ENCODE measurements around the gene HHIPL1.
A peak's percentile ranks its signal among the peaks of the same experiment; 100 is the strongest.

GRCh38 chr14:99609245-99610170, 35.4 kb upstream of the HHIPL1 start:
- TF ChIP-seq CTCF (IDR thresholded peaks at IDR 0.05) (peak in 3 of 6 experiments; percentile 14 to 38 (median 33)), EP300 (IDR thresholded peaks at IDR 0.05) (no peak), POLR2A (IDR thresholded peaks at IDR 0.05) (no peak)
